NCI-H2196 (cell line): ENCODE data around the gene KCNG1.

ENCODE experiments used
- DNase-seq: peaks from one replicate; lab custom pipeline; 2025; ENCODE audit not compliant: unreplicated experiment; lab: John Stamatoyannopoulos, UW

KCNG1 gene

DNA sequence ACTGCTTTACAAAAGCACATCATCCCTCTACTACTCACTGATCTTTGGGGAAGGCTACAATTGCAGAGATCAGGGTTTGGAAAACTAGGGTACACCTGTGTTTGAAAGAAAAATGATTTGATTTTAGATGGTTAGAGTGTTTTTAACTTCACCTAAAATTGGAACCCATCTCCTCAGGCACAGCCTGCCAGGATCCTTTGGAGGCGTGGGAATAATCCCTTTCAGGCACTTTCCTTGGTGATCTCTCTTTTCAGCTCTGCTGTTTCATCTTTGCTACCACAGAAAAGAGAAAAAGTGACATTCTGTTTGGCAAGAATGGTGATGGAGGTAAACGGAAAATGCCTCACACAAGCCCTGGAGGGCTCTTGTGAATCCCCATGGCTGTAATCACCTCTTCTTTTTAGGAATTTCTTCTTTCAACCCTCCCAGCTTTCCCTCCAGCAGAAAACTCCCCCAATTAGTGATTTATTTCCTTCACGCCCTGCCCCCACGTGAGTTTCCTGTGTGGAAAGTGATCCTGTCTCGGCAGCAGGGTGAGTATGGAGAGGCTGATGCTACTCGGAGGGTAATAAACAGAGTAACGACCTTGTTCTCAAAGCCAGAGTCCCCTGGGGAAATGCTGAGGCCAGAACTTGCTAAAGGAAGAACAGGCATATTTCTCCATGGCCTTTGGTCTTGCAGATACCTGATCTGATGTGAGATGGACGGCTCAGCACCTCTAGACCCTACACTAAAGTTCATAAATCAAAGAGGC, 9.2 kb downstream of the KCNG1 start:
- no peak for DNase-seq

DNA sequence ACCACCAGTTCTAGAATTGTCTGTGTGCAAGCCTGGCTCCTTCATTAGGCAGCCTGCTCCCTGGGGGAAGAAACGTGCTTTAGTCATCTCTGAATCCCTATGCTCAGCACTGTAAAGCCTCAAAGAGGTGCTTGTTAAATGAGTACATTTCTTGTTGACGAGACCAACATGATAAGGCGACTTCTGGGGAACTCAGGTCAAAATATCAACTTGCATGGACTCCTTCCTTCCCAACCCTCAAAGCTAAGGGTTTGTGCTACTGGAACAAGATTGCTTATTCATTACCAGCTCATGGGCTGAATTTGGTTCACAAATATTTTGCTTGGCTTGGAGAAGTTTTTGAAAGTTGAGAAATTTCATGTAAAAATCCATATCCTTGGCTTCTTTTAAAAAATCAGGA, 10.6 kb downstream of the KCNG1 start:
- DNase-seq, result no peak

DNA sequence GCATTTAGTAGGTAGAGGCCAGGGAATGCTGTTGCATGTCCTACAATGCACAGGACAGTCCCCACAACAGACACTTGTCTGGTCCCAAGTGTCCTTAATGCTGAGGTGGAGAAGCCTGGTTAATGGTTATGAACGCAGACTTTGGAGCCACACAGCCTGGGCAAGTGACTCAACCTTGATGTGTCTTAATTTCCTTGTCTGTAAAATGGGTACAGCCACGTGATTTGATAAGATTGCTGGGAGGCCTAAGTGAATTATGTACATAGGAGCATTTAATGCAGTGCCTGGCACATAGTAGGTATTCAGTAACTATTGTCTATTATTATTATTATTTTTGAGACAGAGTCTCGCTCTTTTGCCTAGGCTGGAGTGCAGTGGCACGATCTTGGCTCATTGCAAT, 11.4 kb downstream of the KCNG1 start:
- no peak for DNase-seq

DNA sequence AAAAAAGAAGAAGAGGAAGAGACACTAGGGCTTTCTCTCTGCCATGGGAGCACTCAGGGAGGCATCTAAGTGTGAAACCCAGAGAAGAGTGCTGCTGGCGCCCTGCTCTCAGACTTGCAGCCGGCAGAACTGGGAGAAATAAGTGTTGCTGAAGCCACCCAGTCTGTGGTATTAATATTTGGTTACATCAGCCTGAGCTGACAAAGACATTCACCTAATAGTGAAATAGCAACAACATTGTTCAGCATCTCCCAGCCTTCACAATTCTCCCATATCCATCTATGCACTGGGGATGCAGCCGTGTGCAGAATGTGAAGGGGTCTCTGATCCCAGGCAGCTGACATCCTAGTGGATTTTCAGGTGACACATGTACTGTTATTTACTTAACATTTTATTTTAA, 12.0 kb downstream of the KCNG1 start:
- DNase-seq, result no peak

DNA sequence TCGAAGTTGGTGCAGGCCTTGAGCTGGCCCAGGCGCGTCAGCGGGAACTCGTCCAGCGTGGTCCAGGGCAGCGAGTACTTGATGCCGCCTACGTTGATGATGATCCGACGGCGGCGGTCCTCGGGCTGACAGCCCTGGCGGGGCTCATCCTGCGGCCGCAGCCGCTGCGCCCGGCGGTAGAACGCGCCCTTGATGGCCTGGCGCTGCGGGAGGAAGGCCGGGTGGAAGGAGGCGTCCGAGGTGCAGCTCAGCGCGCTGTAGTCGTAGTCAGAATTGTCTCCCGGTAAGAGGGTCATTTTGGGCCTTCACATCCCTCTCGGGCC, 12.9 kb downstream of the KCNG1 start:
- no peak for DNase-seq

DNA sequence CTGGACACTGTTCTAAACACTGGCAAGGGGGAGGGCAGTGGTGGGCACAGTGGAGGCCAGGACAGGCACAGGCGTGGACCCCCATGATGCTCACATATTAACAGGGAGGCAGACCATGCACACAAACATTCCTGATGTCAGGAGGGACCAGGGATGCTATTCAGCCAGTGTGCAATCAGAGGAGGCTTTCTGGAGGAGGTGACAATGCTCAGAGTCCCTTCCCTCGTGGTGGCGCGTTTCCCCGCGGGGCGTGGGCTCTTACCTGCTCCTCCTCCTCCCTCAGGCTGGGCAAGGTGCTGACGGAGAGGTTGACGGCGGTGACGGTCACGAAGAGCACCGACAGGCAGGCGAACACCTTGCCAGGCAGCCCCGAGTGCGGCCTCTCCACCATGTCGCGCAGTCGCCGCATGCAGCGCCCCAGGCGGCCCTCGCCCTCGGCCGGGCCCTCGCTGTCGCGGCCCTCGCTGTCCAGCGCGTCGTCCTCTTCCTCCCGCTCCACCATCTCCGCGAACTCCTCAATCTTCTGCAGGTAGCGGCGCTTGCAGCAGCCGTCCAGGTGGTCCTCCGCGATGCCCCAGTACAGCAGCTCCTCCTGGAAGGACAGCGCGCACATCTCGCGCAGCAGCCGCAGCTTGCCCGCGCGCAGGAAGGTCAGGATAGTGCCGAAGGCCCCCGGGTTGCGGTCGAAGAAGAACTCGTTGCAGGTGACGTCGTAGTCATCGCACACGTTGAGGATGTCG, 13.4 kb downstream of the KCNG1 start:
- no peak for DNase-seq

DNA sequence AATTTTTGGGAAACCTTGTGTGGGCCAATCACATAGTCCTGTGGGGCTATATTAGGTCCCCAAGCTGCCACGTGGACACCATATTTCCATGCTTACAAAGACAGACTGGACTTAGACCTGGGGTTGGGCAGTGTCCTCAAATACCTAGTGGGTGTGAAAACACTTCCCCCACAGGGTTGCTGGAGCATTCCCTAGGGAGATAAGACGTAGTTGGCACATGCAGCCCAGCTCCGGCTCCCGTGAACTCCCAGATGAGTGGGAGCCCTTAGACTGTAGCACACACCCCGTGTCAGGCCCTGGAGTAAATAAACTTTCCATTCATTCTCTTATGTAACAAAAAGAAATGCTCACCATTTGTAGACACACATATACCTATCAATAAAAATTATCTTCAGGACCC, 14.2 kb downstream of the KCNG1 start:
- DNase-seq, result no peak

DNA sequence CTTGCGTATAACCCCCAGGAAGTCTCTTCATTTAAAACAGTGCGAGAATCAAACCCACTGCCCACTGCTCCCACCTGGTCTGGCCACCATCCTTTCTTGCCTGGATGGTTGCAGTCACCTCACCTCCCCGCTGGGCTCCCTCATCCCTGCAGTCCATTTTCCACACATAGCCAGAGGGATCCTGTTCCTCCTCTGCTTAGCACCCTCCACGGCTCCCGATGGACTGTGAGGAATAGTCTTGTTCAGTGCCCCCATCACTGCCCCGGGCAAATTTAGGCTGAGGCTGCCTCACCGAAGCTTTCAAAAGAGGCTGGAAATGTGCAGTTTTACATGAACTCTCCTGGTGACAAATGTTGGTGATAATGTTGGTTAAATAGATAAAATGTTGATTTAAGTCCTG, 17.7 kb downstream of the KCNG1 start:
- no peak for DNase-seq

DNA sequence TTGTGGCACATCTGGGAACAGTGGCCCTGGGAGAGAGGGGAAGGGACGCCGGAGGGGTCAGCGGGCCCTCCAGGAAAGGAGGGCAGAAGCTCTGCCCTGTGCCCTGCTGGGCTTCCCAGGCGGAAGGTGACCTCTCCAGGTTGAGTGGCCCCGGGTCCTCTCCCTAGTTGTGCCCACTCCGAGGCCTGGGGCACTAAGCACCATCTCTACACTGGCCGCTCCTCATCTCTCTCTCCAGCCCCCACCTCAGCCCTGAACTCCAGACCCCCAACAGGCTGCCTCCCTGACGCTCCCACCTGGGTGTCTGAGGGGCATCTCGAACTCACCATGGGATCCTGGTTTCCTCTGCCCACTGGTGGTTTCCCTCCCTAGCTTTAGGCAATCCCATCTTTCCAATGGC, 18.1 kb downstream of the KCNG1 start:
- DNase-seq, result no peak

DNA sequence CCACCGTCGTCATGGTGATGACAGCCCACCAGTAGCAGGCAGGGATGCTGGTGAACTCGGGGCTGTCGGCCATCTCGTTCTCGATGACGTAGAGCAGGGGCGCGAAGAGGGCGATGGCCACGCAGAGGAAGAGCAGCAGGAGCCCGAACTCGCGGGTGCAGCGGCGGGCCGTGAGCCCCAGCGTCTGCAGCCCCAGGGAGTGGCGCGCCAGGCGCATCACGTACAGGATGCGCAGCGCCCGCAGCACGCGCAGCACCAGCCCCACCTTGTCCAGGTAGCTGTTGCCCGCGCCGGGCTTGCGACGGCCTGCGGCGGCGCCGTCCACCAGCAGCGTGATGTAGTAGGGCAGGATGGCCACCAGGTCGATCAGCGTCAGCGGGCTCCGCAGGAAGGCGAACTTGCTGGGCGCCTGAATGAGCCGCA, 18.6 kb downstream of the KCNG1 start:
- DNase-seq, result no peak

DNA sequence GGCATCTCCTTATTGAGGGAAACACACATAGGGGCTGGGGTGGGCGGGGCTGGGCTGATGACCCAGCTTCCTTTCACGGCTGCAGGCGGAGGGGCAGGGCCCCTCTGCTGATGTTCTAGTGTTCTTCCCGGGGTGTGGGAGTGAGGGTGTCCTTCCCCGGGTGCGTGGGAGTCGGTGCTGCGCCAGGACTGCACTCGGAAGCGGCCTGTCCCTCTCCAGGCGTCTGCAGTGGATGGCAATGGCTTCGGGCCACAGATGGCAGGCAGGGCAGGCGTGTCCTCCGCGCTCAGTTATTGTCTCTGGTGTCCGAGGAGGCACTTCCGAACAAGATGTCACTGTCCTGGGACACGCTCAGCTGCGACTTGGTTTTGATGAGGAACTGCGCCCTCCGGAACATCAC, 19.2 kb downstream of the KCNG1 start:
- DNase-seq, result no peak

DNA sequence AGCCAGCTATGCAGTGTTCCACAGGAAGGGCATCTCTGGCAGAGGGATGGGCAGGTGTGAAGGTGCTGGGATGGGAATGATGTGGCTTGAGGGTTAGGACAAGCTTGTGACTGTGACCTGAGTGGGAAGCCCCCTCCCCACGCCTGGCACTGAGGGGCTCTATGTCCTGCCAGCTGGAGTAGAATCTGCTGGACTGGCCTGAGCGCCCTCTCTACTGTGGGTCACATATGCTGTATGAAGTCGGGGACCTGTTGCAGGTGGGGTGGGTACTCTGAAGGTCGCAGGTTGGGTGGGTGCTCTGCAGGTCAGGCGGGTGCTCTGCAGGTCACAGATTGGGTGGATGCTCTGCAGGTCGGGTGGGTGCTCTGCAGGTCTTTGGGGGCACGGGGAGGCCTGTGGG, 20.3 kb downstream of the KCNG1 start:
- no peak for DNase-seq

DNA sequence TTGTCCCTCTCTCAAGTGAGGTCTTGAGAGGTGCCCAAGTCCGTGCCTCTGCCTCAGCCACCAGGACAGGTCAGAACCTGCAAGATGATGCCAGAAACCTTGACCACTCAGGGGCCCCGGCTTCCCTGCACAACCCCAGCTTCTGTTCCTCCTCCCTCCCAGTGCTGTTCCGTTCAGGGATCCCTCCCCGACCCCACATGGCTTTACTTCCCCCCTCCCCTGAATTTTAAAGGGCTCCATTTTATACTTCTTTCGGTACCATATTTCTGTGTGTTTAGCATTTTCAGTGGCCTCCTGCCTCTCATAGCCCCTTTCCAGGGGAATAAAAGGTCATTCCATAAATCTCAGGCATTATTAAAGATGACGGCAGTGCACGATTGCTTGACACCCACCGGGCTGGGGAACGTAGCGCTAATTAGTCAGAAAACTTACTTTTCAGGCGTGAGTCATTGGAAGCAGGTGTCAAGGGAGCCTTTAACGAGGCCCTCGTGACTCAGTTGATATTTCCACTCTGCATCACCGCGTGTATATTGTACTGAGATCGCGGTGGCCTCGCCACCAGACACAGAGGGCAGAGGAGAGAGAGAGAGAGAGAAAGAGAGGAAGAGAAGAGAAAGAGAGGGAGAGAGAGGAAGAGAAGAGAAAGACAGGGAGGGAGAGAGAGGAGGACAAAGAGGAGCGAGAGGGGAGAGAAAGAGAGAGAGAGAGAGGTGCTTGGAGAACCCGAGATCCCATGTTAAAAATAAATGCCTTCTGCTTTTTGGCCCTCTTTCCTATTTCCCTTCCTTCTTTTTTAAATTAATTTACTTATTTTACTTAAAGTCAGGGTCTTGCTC, 21.3 kb downstream of the KCNG1 start:
- no peak for DNase-seq

DNA sequence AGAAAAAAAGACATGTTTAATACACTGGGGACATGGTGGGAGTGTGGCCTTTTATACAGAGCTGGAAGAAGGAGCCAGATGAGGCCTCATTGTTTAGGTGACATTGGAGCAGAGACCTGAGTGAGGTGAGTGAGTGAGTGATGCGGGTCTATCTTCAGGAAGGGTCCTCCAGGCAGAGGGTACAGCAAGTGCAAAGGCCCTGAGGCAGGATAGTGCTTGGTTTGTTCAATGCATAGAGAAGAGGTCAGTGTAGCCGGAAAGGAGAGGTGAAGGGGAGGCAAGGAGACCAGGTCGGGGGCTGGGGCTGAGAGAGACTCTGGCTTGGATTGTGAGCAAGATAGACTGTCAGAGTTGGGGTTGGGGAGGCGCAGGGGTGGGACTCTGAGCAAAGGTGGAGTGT, 23.6 kb downstream of the KCNG1 start:
- no peak for DNase-seq

DNA sequence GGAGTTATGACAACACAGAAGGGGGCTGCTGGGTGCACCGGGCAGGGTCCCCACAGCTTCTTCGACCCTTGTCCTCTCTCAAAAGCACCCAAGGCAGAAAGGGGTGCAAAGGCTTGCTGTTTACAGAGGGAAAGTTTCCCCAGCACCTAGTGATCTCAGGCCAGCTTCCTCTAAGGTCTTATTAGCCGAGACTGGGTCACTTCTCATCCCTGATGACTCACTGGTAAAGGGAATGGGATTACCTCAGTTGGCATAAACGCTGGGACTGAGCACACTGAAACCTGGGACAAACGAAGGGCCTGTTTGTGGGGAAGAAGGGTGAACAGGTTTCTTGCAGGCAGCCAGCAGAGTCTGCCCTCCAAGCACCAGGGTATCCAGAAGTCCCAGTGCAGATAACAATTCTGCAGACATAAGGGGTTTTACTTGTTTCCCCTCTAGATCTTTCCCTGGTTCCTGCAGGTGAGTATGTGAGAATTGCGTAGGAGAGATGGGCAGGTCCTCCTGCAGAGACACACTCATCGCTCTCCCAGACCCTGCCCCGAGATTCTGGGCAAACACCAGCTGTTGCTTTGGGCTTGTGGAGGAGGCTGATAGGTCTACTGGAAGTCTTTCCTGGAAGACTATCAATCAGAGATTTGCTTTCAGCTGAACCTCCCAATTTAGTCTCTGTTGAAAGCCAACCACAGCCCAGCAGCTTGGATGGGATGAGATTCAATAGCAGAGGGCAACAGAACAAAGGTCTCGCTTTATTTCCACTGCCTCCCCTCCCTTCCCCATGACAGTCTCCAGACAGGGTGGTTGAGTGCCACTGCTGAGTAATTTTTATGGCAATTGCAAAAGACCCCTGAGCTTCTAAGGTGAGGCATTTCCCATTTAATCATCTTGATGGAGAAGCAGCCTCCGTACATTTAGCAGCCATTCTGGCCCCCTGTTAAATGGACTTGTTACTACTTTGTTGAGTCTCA, 25.7 kb downstream of the KCNG1 start:
- DNase-seq, result no peak

DNA sequence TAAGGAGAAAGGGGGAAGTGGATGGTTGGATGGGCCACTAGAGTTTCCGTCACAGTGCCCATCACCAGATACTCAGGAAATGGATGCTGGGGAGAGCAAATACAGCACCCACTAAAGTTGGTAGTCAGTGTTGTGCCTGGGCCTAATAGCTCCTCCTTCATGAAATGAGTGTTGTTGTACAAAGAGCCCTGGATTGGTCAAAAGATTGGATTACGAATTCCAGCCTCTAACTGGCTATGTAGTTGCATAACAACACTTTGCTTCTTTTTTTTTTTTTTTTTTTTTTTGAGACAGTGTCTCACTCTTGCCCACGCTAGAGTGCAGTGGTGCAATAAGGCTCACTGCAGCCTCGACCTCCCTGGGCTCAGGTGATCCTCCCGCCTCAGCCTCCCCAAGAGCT, 27.4 kb downstream of the KCNG1 start:
- no peak for DNase-seq

DNA sequence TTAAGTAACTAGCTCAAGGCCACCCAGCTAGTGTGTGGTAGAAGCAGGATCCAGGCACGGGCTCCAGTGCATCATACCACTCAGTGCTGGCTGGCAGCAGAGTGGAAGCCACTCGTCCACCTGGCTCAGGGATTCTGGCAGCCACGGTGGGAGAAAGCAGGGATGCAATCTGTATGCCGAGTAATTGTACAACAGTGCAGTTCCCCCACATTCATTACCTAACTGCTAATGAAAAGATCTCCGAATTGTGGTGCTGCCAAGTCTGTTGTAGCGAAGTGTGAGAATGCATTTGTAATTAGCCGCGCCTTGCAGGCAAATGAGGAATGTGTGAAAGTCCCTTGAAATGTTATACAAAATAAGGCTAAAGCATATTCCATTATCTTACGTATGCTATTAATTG, 29.0 kb downstream of the KCNG1 start:
- DNase-seq, result no peak

DNA sequence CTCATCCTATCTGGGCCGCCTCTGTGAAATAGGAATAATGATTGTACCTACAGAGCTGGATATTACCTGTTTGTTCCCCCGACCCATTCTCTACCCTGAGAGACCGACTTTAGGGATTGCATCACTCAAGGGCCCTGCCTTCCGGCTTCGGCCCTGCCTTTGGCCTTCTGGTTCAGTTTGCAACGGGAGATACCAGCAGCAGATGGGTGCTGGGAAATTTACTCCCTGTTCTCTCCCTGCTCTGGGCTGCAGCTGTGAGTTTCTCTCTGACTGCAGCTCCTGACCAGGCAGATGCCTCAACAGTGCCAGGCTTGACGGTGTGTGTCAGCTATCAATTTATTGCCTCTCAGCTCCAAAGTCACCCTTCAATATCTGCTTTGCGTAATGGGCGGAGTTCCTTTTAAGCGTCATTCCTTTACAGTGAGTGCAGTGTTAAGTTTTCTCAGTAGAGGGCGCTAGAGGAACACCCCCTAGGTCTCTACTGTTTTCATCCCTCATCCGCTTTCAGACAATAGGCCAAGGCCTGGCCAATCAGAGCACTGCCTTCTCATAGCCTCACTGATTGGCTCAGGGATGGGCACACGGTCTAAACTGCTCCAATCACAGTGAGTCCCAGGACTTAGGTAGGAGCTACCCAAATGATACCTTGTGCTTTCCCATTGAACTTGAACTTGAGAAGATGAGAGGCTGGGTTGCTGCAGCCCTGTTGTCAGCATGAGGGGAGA, 30.0 kb downstream of the KCNG1 start:
- DNase-seq, result peak; percentile 41

DNA sequence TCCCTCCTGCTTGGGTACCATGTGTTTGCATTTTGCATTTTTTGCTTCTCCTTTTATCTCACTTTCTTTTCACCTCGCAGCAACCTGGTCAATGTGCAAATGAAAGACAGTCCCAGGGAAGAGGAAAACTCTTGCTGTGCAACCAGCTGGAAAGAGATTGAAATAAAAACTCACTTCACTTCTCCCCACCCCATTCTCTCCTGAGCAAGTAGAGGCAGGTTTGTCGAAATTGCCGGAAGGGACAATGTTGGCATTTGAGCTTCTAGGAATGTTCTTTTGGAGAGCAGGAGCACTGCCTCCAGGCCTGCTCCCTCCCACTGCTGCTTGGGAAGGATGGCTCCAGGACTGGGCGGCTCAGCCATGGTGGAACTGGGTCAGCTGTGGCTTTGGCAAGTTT, 30.6 kb downstream of the KCNG1 start:
- no peak for DNase-seq

DNA sequence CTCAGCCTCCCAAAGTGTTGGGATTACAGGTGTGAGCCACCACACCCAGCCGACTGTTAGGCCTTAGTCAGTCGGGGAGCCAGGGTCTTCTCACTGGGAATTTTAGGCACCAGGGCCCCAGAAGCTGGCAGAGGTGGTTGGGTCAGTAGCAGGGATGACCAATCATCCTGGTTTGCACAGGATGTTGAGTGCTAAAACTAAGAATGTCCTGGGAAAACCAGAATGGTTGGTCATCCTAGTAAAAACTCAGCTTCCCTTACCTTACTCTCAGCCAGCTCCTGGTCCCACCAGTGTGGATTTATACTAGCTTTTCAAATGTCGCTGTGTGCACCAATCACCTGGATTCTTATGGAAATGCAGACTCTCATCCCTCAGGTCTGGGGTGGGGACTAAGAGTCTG, 31.8 kb downstream of the KCNG1 start:
- no peak for DNase-seq
